ENCODE measurements around the gene DEAF1. TPM values are rescaled to one million over a fixed set of nuclear protein-coding genes. Genes with fewer than 3 reads are reported as not detected.

The DEAF1 gene
- total RNA-seq, 1 donor from 2014 or later, result 56.5 TPM

GRCh38 chr11:698493-699115, 3.6 kb upstream of the DEAF1 start:
- no peak overlapping the region for H3K4me3 ChIP-seq (ENCODE audit: low read depth, low read length)
- TF ChIP-seq CTCF (IDR thresholded peaks at IDR 0.05; ENCODE audit: insufficient read depth, low read length, poor library complexity, severe bottlenecking), result no peak
- H3K27me3 ChIP-seq (ENCODE audit: control insufficient read depth, insufficient read depth, low read length), result no peaks in the 10 kb centered on the region
- no peaks in the 10 kb centered on the region for H3K36me3 ChIP-seq (ENCODE audit: control insufficient read depth, insufficient read depth, low read length)
- DNase-seq (ENCODE audit: low read depth), result no peak

GRCh38 chr11:697811-698311, 2.8 kb upstream of the DEAF1 start:
- Histone ChIP-seq H3K4me3 (ENCODE audit: low read depth, low read length) (no peak overlapping the region), H3K27me3 (ENCODE audit: control insufficient read depth, insufficient read depth, low read length) (no peaks in the 10 kb centered on the region), H3K36me3 (ENCODE audit: control insufficient read depth, insufficient read depth, low read length) (no peaks in the 10 kb centered on the region)
- TF ChIP-seq CTCF (IDR thresholded peaks at IDR 0.05; ENCODE audit: insufficient read depth, low read length, poor library complexity, severe bottlenecking), result no peak
- DNase-seq (ENCODE audit: low read depth), result no peak

GRCh38 chr11:696955-697491, 2.0 kb upstream of the DEAF1 start:
- Histone ChIP-seq H3K36me3 (ENCODE audit: control insufficient read depth, insufficient read depth, low read length) (no peaks in the 10 kb centered on the region), H3K27me3 (ENCODE audit: control insufficient read depth, insufficient read depth, low read length) (no peaks in the 10 kb centered on the region), H3K4me3 (ENCODE audit: low read depth, low read length) (peak overlapping the region; percentile 83)
- no peak for TF ChIP-seq CTCF (IDR thresholded peaks at IDR 0.05; ENCODE audit: insufficient read depth, low read length, poor library complexity, severe bottlenecking)
- peak; percentile 71 for DNase-seq (ENCODE audit: low read depth)

- Histone ChIP-seq H3K27me3 (ENCODE audit: control insufficient read depth, insufficient read depth, low read length) (no peaks in the 10 kb centered on the region), H3K36me3 (ENCODE audit: control insufficient read depth, insufficient read depth, low read length) (no peaks in the 10 kb centered on the region)
- no peak for DNase-seq (ENCODE audit: low read depth)
These were observed 671 bp upstream of the DEAF1 start, which contains the start of gene TMEM80 for GRCh38 chr11:695538-696248. TSS of gene TMEM80 (plus strand) at chr11:695816. CDS start at chr11:695828, 12 bp downstream.

GRCh38 chr11:695288-695537, 191 bp upstream of the DEAF1 start:
- no peak for DNase-seq (ENCODE audit: low read depth)
- Histone ChIP-seq H3K36me3 (ENCODE audit: control insufficient read depth, insufficient read depth, low read length) (no peaks in the 10 kb centered on the region), H3K4me3 (ENCODE audit: low read depth, low read length) (peak overlapping the region; percentile 83), H3K27me3 (ENCODE audit: control insufficient read depth, insufficient read depth, low read length) (no peaks in the 10 kb centered on the region)
- no peak for TF ChIP-seq CTCF (IDR thresholded peaks at IDR 0.05; ENCODE audit: insufficient read depth, low read length, poor library complexity, severe bottlenecking)

More at GRCh38 chr11:695538-696248, 671 bp upstream of the DEAF1 start, which contains the start of gene TMEM80:
- peak within 1 kb of the TSS; percentile 83 for H3K4me3 ChIP-seq (ENCODE audit: low read depth, low read length)
- no peak for TF ChIP-seq CTCF (IDR thresholded peaks at IDR 0.05; ENCODE audit: insufficient read depth, low read length, poor library complexity, severe bottlenecking)
